ENCODE data around the gene CPA5.

CPA5 gene

DNA sequence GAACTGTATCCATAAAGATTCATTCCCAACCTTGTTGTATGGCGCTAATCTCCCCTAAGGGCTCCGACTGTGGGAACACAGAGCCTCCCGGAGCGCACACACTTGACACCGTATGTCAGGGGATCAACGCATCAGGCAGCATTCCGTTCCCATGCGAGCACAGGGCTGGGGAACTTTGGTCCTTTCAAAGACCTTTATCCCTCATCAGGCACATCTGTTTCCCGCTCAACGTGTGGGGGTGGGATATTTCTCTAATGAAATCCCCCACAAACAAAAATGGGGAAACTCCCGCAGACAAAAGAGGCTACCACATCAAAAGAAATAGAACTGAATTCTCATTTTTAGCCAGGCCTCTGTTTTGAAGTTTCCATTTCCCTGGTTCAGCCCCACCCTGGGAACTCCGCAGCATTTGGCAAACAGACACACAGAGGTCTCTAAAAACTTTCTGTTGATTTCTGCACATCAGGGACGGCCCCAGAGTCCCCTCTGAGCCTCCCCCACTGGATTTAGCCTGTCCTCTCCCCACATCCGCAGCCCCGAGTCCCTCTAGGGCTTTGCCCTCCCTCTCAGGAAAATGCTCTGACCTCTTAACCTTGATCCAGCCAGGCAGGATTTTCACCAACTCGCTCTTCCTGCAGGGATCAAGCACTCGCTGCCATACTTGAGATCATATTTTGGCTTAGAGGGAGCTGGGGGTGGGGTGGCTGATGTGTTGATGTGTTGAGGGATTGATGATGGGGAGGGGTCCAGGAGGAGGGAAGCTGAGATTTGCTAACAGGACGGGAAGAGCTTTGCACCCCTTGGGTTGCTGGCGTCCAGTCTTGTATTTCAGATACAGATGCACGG, 6.6 kb downstream of the CPA5 start:
- no peak overlapping the region for H2BK5ac ChIP-seq (ENCODE audit: low read length)
- no peak overlapping the region for H3K4me2 ChIP-seq (ENCODE audit: insufficient read depth, low read length, poor library complexity, severe bottlenecking)
- no peaks in the 10 kb centered on the region for H3K36me3 ChIP-seq (replicated peaks in 1 of 2; ENCODE audit: control insufficient read depth in 2 of 2, insufficient read depth in 2 of 2, low read length in 2 of 2)
- H3K79me1 ChIP-seq (ENCODE audit: low read depth, low read length): no peaks in the 10 kb centered on the region
- peaks cover 38 to 43% of the 10 kb centered on the region in 2 donors for H3K4me1 ChIP-seq (ENCODE audit: control insufficient read depth in 2 of 2, insufficient read depth in 1 of 2, low read depth in 1 of 2, low read length in 2 of 2)
- peak overlapping the region in 1 of 2 donors; percentile 47 for H3K4me3 ChIP-seq (ENCODE audit: low read length in 2 of 2)
- peak overlapping the region; percentile 80 for H3K18ac ChIP-seq (ENCODE audit: low read length)
- WGBS, 2 donors (ENCODE audit: extremely low coverage in 2 of 2, insufficient read length in 2 of 2, insufficient replicate concordance in 1 of 2): no CpG with 5 or more reads among the region's 20 CpGs
- peak overlapping the region; percentile 76 for H2BK120ac ChIP-seq (ENCODE audit: low read depth, low read length)
- peak overlapping the region; percentile 65 for H3K27ac ChIP-seq (replicated peaks; ENCODE audit: low read length)
- H4K91ac ChIP-seq (ENCODE audit: low read depth, low read length, poor library complexity): no peak overlapping the region
- no peaks in the 10 kb centered on the region for H3K9me3 ChIP-seq (replicated peaks in 1 of 2; ENCODE audit: control insufficient read depth in 2 of 2, insufficient read depth in 1 of 2, low read depth in 1 of 2, low read length in 2 of 2)
- H2AK5ac ChIP-seq (ENCODE audit: low read depth, low read length): peak overlapping the region; percentile 65
- H2BK15ac ChIP-seq (ENCODE audit: low read length): peak overlapping the region; percentile 51
- peak overlapping the region; percentile 76 for H2BK12ac ChIP-seq (ENCODE audit: low read length)
- H3K23ac ChIP-seq (ENCODE audit: low read depth, low read length, poor library complexity): no peak overlapping the region
- no peak for DNase-seq (ENCODE audit: low spot score)
- peak overlapping the region; percentile 77 for H3K4ac ChIP-seq (ENCODE audit: low read length)
- no peak overlapping the region for H3K9ac ChIP-seq (ENCODE audit: low read depth, low read length, poor library complexity)
- peak overlapping the region; percentile 41 for H3K14ac ChIP-seq (ENCODE audit: low read length)
- H4K8ac ChIP-seq (ENCODE audit: low read depth, low read length): no peak overlapping the region
- no peaks in the 10 kb centered on the region for H3K27me3 ChIP-seq (ENCODE audit: control insufficient read depth in 3 of 3, insufficient read depth in 3 of 3, low read depth in 1 of 3, low read length in 3 of 3)
- peak overlapping the region; percentile 60 for H2AFZ ChIP-seq (ENCODE audit: low read length)

DNA sequence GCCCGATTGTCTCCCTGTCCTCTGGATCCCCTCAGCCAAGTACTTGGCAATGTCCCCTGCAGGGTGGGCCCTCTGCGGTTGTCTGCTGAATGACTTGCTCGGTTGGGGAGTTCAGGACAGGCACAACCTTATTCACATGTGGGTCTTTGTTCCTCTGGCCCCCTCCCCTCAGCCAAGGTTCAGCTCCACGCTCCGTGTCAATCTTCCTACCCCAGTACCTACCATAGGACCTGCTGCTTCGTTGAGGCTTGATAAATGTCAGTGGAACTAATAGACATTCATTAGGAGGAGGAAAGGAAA, 7.1 kb downstream of the CPA5 start:
- Histone ChIP-seq H3K14ac (ENCODE audit: low read length) (no peak overlapping the region), H3K36me3 (replicated peaks in 1 of 2; ENCODE audit: control insufficient read depth in 2 of 2, insufficient read depth in 2 of 2, low read length in 2 of 2) (no peaks in the 10 kb centered on the region), H2BK15ac (ENCODE audit: low read length) (peak overlapping the region; percentile 51), H3K4me3 (ENCODE audit: low read length in 2 of 2) (peak overlapping the region in 1 of 2 donors; percentile 47), H3K4me2 (ENCODE audit: insufficient read depth, low read length, poor library complexity, severe bottlenecking) (no peak overlapping the region), H3K27me3 (ENCODE audit: control insufficient read depth in 3 of 3, insufficient read depth in 3 of 3, low read depth in 1 of 3, low read length in 3 of 3) (no peaks in the 10 kb centered on the region), H3K4ac (ENCODE audit: low read length) (peak overlapping the region; percentile 77), H3K27ac (replicated peaks; ENCODE audit: low read length) (peak overlapping the region; percentile 65), H4K8ac (ENCODE audit: low read depth, low read length) (no peak overlapping the region), H3K9ac (ENCODE audit: low read depth, low read length, poor library complexity) (no peak overlapping the region), H2BK12ac (ENCODE audit: low read length) (no peak overlapping the region), H2BK5ac (ENCODE audit: low read length) (no peak overlapping the region), H2AK5ac (ENCODE audit: low read depth, low read length) (peak overlapping the region; percentile 65), H3K79me1 (ENCODE audit: low read depth, low read length) (no peaks in the 10 kb centered on the region), H2BK120ac (ENCODE audit: low read depth, low read length) (peak overlapping the region; percentile 72), H2AFZ (ENCODE audit: low read length) (peak overlapping the region; percentile 60), H3K4me1 (ENCODE audit: control insufficient read depth in 2 of 2, insufficient read depth in 1 of 2, low read depth in 1 of 2, low read length in 2 of 2) (peaks cover 40 to 45% of the 10 kb centered on the region in 2 donors), H3K23ac (ENCODE audit: low read depth, low read length, poor library complexity) (no peak overlapping the region), H3K9me3 (replicated peaks in 1 of 2; ENCODE audit: control insufficient read depth in 2 of 2, insufficient read depth in 1 of 2, low read depth in 1 of 2, low read length in 2 of 2) (no peaks in the 10 kb centered on the region), H4K91ac (ENCODE audit: low read depth, low read length, poor library complexity) (no peak overlapping the region), H3K18ac (ENCODE audit: low read length) (peak overlapping the region; percentile 80)
- WGBS, 2 donors (ENCODE audit: extremely low coverage in 2 of 2, insufficient read length in 2 of 2, insufficient replicate concordance in 1 of 2): no CpG with 5 or more reads among the region's 6 CpGs
- no peak for DNase-seq (ENCODE audit: low spot score)

DNA sequence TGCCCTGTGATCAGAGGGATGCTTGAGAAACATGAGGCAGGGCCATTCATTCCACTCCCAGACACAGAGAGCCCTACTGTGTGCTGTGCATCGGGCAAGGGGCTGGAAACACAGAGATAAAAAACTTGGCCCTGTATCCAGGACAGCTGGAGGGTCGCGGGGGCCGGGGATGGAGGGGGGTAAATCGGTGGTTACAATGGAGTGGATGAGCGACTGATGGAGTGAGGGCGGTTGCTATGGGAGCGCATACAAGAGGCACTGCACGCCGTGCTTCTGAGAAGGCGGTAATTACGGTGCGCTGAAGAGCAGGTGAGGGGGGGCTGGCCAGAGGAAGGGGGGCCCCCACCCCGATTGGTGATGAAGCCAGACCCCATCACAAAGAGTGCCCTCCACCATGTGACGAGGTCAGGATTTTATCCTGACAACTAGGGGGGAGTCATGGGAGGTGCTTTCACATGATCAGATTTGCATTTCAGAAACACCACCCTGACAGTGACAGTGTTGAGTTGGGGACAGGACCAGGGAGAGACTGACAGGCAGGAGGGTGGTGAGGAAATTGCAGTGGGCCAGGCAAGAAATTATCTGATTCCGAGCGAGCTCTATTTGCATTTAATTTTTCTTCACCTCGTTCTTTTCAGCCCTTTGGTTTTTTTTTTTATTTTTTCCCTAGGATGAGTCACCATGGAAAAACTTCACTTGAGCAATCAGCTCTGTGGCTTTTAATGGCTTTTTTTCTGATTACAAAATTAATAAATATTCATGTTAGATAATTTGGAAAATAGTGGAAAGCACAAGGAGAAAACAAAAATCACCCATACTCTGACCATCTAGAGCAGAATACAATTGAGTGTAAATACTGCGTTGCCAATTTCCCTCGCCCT, 7.8 kb downstream of the CPA5 start:
- Histone ChIP-seq H3K18ac (ENCODE audit: low read length) (peak overlapping the region; percentile 77), H3K79me1 (ENCODE audit: low read depth, low read length) (no peaks in the 10 kb centered on the region), H2BK120ac (ENCODE audit: low read depth, low read length) (no peak overlapping the region), H3K4ac (ENCODE audit: low read length) (no peak overlapping the region), H3K27me3 (ENCODE audit: control insufficient read depth in 3 of 3, insufficient read depth in 3 of 3, low read depth in 1 of 3, low read length in 3 of 3) (no peaks in the 10 kb centered on the region), H2BK15ac (ENCODE audit: low read length) (peak overlapping the region; percentile 51), H3K14ac (ENCODE audit: low read length) (no peak overlapping the region), H3K27ac (replicated peaks; ENCODE audit: low read length) (peak overlapping the region; percentile 65), H2BK12ac (ENCODE audit: low read length) (no peak overlapping the region), H3K23ac (ENCODE audit: low read depth, low read length, poor library complexity) (no peak overlapping the region), H3K9ac (ENCODE audit: low read depth, low read length, poor library complexity) (no peak overlapping the region), H3K9me3 (replicated peaks in 1 of 2; ENCODE audit: control insufficient read depth in 2 of 2, insufficient read depth in 1 of 2, low read depth in 1 of 2, low read length in 2 of 2) (no peaks in the 10 kb centered on the region), H3K4me2 (ENCODE audit: insufficient read depth, low read length, poor library complexity, severe bottlenecking) (peak overlapping the region; percentile 27), H4K91ac (ENCODE audit: low read depth, low read length, poor library complexity) (no peak overlapping the region), H3K4me3 (ENCODE audit: low read length in 2 of 2) (peak overlapping the region in 1 of 2 donors; percentile 47), H2AK5ac (ENCODE audit: low read depth, low read length) (no peak overlapping the region), H3K4me1 (ENCODE audit: control insufficient read depth in 2 of 2, insufficient read depth in 1 of 2, low read depth in 1 of 2, low read length in 2 of 2) (peaks cover 43 to 45% of the 10 kb centered on the region in 2 donors), H3K36me3 (replicated peaks in 1 of 2; ENCODE audit: control insufficient read depth in 2 of 2, insufficient read depth in 2 of 2, low read length in 2 of 2) (no peaks in the 10 kb centered on the region), H2BK5ac (ENCODE audit: low read length) (no peak overlapping the region), H4K8ac (ENCODE audit: low read depth, low read length) (no peak overlapping the region), H2AFZ (ENCODE audit: low read length) (peak overlapping the region; percentile 60)
- no peak for DNase-seq (ENCODE audit: low spot score)
- WGBS, 2 donors (ENCODE audit: extremely low coverage in 2 of 2, insufficient read length in 2 of 2, insufficient replicate concordance in 1 of 2): no CpG with 5 or more reads among the region's 20 CpGs

DNA sequence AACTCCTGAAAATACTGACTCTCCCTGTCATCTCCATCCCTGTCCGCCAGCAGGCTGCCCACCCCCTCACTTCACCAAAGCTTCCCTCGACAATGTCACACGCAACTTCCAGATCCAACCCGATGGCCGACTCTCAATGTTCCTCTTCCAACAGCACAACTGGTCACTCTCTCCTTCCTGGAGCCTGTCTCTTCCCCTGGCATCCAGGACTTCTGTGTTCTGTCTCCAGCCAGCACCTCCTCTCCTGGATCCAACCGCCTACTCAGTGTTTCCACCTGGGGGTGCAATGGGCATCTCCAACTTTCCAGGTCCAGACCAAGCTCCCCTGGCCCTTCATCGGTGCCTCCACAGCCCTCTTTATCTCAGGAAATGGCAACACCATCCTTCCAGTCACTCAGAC, 8.6 kb downstream of the CPA5 start:
- peak overlapping the region; percentile 2 for H3K27ac ChIP-seq (replicated peaks; ENCODE audit: low read length)
- no peak overlapping the region for H4K8ac ChIP-seq (ENCODE audit: low read depth, low read length)
- no peak overlapping the region for H3K4me2 ChIP-seq (ENCODE audit: insufficient read depth, low read length, poor library complexity, severe bottlenecking)
- no peak overlapping the region for H3K9ac ChIP-seq (ENCODE audit: low read depth, low read length, poor library complexity)
- WGBS, 2 donors (ENCODE audit: extremely low coverage in 2 of 2, insufficient read length in 2 of 2, insufficient replicate concordance in 1 of 2): no CpG with 5 or more reads among the region's 7 CpGs
- peaks cover 43 to 45% of the 10 kb centered on the region in 2 donors for H3K4me1 ChIP-seq (ENCODE audit: control insufficient read depth in 2 of 2, insufficient read depth in 1 of 2, low read depth in 1 of 2, low read length in 2 of 2)
- H3K79me1 ChIP-seq (ENCODE audit: low read depth, low read length): no peaks in the 10 kb centered on the region
- no peak overlapping the region for H3K23ac ChIP-seq (ENCODE audit: low read depth, low read length, poor library complexity)
- no peak overlapping the region for H2BK5ac ChIP-seq (ENCODE audit: low read length)
- no peaks in the 10 kb centered on the region for H3K27me3 ChIP-seq (ENCODE audit: control insufficient read depth in 3 of 3, insufficient read depth in 3 of 3, low read depth in 1 of 3, low read length in 3 of 3)
- no peak for DNase-seq (ENCODE audit: low spot score)
- no peak overlapping the region for H2BK120ac ChIP-seq (ENCODE audit: low read depth, low read length)
- H2AK5ac ChIP-seq (ENCODE audit: low read depth, low read length): peak overlapping the region; percentile 16
- H3K4ac ChIP-seq (ENCODE audit: low read length): no peak overlapping the region
- H2BK12ac ChIP-seq (ENCODE audit: low read length): peak overlapping the region; percentile 87
- H4K91ac ChIP-seq (ENCODE audit: low read depth, low read length, poor library complexity): peak overlapping the region; percentile 56
- H3K4me3 ChIP-seq (ENCODE audit: low read length in 2 of 2): no peak overlapping the region
- H3K14ac ChIP-seq (ENCODE audit: low read length): no peak overlapping the region
- H3K9me3 ChIP-seq (replicated peaks in 1 of 2; ENCODE audit: control insufficient read depth in 2 of 2, insufficient read depth in 1 of 2, low read depth in 1 of 2, low read length in 2 of 2): no peaks in the 10 kb centered on the region
- peak overlapping the region; percentile 45 for H2AFZ ChIP-seq (ENCODE audit: low read length)
- peak overlapping the region; percentile 88 for H3K18ac ChIP-seq (ENCODE audit: low read length)
- peak overlapping the region; percentile 53 for H2BK15ac ChIP-seq (ENCODE audit: low read length)
- no peaks in the 10 kb centered on the region for H3K36me3 ChIP-seq (replicated peaks in 1 of 2; ENCODE audit: control insufficient read depth in 2 of 2, insufficient read depth in 2 of 2, low read length in 2 of 2)
